HUDEP-2 (cell line): ENCODE results near the gene SRSF11.

Source experiments
- DNase-seq, 76 experiments: peaks; one replicate each; lab custom pipeline; 2025; ENCODE audit not compliant: unreplicated experiment in 76 of 76; lab: John Stamatoyannopoulos, UW

The SRSF11 gene

DNA sequence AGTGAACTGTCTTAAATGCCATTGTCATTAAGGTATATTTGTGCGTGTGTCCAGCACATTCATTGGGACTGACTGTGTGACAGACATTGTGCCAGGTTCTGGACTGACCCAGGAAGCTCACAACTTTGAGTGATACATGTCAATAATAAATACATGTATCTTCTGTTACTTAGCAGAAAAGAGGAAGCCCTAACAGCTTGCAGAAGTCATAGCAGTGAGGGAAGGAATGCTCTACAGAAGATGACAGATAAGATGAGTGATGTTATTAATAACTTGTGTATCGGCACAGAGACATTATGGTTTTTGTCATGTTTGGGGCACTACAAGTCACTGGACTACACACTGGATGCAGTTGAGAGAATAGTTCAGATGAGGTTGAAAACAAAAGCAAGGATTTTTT lies 1.2 kb upstream of the SRSF11 start:
- DNase-seq = peak in 17 of 76 experiments; percentile 7 to 50 (median 19)

DNA sequence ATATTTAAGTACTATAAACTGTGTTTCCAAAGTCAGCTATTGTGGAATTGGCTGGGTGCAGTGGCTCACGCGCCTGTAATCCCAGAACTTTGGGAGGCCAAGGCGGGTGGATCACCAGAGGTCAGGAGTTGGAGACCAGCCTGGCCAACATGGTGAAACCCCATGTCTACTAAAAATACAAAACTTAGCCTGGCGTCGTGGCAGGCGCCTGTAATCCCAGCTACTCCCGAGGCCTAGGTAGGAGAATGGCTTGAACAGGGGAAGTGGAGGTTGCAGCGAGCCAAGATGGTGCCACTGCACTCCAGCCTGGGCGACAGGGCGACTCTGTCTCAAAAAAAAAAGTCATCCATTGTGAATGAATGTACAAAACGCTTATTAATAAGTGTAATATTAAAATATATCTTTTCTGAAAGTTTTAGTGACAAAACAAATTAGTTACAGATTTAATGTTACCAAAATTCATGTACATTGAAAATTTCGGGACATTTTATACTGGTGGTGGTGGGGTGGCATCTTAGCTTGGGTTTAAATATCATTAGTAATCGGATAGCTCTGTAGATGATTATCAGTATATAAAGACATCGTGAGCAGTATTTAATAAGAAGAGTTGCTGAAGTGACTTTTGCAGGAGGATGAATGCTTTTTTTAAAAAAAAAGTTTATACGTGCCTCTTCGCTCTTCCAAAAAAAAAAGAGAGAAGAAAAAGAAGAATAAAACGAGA lies 503 bp upstream of the SRSF11 start:
- peak in 1 of 76 experiments; percentile 4 for DNase-seq

DNA sequence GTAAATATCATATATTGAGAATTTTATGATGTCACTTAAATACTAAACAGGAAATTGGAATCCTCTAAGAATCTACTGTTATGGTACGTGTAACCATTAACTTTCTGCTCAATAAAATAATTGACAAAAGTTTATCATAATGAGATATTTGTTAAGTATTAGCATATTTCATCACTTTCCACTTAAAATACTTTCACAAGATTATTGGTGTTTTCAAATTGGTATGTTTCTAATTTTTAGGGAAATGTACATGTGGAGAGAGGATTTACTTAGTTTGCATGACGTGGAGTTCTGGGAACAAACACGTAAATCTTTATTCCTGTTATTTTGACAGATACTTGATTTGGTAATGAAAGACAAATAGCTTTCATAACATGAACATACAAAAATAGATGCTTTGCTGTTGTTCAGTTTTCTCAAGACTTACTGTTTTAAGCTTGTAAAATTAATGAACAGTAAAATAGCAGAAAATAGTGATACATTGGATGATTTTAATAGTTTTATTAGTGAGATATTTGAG lies 1.6 kb downstream of the SRSF11 start:
- no peak for DNase-seq

DNA sequence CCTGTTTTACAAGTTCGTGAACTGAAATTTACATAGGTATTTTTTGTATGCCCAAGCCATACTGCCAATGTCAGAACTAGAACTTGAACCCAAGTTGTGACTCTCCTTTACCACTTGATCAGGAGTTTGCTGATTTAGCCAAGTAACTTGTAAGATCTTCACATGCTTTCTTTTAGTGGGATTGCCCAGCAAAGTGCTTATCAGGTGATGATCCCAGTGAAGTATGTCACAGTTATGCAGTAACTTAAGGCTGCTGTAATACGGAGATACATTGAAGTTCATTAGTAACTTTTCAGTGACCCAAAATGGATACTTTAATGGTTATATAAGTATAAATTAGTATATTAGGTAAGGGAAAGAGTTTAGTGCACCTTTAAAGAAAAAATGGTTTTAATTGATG lies 3.8 kb downstream of the SRSF11 start:
- DNase-seq = no peak

DNA sequence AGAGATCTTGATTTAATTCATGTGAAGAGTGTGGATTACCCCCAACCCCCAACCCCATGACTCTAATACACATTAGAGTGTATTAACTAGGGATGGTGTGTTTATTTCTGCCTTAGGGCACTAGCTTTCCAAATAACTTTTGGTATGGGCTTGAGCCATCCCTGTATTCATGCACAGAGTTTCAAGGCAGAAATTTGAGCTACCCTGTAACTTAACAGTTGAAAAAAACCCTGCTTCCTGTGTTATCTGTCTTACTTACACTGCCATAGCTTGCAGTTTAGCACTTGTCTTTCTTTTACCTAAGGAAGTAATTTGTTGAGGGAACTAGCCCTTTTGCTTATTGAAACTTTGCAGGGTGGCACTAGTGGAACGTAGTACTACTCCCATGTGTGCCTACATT lies 6.3 kb downstream of the SRSF11 start:
- no peak for DNase-seq

DNA sequence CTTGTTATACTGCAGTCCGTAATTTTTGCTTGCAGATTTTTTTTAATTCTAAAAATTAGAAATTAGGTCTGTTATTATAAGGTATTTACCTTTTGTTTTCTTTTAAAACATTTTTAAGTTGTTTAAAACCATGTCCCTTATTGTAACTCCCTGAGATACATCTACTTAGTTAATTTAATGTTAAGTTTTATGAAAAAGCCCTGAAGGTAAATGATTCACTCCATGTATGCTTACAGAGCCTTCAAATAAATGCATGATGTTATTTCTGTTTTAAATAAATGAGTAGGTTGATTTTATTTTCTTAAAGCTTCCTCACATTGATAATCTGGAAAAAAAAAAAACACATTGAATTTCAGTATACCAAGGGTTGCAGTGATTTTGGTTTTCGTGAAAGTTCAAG lies 7.5 kb downstream of the SRSF11 start:
- no peak for DNase-seq

DNA sequence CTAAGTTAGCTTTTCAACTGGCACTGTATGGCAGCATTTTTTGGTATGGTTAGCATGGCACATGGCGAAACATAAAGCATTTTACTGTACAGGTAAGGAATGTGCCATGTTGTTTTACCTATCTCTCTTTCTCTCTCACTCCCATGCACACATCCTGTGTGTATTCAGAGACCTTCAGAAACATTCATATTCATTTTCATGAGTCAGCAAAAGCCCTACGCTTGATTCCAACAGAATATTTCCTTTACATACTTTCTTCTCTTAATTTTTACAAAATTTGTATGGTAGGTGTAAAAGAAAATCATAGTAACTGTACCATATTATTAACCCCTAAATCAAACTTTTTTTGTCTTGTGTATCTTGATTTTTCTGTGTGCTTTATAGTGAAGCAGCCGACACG lies 10.3 kb downstream of the SRSF11 start:
- DNase-seq = no peak

- no peak for DNase-seq
Observed at GRCh38 chr1:70234733-70235132, 13.6 kb downstream of the SRSF11 start.

DNA sequence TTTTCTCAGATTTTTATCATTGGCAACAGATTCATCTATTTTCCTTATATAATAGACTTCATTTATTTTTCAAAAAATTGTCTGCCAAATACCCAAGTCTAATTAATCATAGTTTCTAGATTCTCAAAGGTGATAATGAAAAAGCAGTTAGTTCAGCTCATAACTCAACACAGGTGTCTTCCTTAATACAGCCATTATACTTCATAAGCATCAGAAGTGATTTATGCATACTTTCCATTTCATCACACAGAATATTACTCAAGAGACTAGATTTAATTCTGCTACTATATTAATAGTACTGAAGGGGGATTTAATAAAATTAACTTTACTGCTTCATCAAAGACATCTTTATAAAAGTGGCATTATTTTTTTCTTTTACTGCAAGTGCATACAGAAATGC lies 18.8 kb downstream of the SRSF11 start:
- no peak for DNase-seq

GRCh38 chr1:70247122-70247521 lies 25.9 kb downstream of the SRSF11 start:
- DNase-seq = no peak

- no peak for DNase-seq
Observed at GRCh38 chr1:70247768-70248167, 26.6 kb downstream of the SRSF11 start.

GRCh38 chr1:70248729-70249128 lies 27.5 kb downstream of the SRSF11 start:
- no peak for DNase-seq

- DNase-seq = no peak
Observed at GRCh38 chr1:70256664-70257063, 35.5 kb downstream of the SRSF11 start.

DNA sequence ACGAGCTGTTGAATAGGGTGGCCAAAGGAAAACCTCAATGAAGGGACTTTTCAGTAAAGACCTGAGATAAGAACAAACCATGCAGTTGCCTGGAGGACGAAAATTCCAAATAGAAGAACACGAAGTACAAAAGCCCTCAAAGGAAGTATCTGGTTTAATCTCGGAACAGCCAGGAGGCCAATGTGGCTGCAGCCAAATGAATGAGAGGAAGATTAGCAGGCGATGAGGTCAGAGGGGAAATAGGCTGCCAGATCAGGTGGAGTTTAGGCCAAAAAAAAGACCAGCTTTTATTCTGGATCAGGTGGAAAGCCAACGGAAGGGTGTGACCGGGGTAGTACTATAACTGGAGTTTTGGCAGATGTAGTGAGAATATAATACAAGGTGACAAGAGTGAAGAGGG lies 43.7 kb downstream of the SRSF11 start:
- no peak for DNase-seq

DNA sequence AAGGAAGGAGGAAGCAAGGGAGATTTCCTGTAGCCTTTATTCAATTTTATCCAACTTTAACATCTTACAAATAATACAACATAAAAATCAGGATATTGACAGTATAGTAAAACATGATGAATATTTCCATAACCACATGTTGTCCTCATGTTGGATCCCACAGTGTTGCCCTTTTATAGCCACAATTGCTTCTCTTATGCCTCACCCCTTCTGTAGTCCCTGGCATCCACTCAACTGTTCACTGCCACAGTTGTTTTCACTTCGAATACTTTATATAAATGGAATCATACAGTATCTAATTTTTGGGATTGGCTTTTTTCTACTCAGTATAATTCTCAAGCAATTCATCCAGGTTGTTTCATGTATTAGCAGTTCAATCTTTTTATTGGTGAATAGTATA lies 44.8 kb downstream of the SRSF11 start:
- no peak for DNase-seq

- no peak for DNase-seq
Observed at GRCh38 chr1:70277875-70278274, 56.7 kb downstream of the SRSF11 start.

DNA sequence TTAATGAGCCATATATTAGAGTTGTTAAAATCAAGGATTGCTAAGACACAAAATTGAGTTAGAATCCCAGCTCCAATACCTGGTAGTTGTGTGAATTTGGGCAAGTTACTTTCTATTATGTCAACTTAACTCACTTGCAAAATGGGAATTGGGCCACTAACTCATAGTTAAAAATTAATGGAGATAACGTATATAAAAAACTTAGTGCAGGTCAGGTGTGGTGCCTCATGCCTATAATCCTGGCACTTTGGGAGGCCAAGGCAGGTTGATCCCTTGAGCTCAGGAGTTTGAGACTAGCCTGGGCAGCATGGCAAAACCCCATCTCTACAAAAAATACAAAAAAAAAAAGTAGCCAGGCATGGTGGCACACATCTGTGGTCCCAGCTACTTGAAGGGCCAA lies 57.5 kb downstream of the SRSF11 start:
- DNase-seq = no peak

DNA sequence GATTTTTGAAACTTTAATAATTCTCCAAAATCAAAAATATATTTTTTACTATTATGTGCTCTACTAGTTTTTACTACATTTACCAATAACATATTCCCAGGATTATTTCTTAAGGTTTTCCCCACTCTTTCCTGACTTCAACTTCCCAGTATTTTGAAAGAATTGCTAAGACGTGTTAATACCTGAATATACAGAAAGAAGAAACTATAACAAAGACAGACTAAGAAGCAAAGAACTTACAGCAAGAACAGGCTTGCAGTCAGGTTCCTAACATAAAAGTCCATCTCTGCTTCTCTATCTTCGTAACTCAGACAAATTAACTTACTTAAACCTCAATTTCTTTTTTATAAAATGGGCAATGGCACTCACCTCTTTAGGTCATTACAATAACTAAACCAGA lies 63.2 kb downstream of the SRSF11 start:
- DNase-seq = no peak

DNA sequence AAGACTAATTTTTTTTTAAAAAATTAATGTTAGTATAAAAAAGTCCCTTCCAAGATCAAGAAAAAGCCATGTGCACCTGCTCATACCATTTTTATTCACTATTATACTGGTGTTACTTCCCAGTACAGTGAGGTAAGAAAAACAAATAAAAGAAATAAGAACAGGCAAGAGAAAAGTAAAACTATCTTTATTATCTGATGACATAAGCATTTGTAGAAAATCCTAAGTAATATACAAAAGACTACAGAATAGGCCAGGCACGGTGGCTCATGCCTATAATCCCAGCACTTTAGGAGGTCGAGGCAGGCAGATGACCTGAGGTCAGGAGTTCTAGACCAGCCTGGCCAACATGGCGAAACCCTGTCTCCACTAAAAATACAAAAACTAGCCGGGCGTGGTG lies 65.3 kb downstream of the SRSF11 start:
- no peak for DNase-seq

GRCh38 chr1:70288166-70288565 lies 67.0 kb downstream of the SRSF11 start:
- no peak for DNase-seq

DNA sequence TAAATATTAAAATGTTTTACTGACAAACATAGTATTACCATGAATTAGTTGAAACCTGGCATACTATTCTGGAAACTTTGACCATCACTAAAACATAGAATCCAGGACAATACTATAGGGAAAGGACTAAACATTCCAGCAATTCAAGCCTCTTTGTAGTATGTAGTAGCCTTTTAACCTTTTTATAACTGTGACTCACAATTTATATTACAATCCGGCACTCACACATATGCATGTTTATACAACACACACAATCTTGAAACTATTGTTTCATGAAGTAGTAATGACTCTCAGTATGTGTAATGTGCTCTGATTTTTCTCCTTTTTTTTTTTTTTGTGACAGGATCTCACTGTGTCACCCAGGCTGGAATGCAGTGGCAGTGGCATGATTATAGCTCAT lies 69.0 kb downstream of the SRSF11 start:
- no peak for DNase-seq

DNA sequence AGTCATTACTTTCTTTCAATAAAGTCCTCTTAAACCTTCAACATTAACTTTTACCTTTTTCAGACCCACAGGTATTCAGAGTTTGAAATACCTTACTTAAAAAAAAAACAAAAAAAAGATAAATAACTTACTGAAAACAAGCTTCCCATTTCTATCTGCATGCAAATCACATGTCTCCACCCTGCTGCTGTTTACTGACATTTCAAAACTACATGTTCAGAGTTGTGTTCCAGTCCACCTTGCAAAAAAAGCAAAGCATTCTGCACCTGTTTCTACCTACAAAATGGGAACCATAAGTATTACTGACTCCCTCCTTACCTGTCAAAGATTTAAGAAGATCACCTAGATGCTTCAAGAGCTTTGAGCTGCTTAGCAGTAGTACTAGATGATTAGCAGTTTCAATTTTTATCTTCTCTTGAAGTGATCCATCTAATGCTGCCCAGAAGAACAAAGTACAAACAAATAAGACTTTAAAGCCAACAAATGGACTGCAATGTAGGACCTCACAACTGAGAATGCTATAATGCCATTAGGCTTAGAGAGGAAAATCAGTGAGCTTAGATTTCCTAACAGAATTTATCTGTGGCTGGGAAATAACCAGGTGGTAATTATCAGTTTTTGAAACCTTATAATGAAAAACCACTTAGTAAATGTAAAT lies 72.1 kb downstream of the SRSF11 start:
- no peak for DNase-seq
